Spleen (tissue), 11 donors: Measurements from ENCODE around the gene ICOSLG. TPM values are rescaled to one million over a fixed set of nuclear protein-coding genes. Genes with fewer than 3 reads are reported as not detected.
"Not testable (repeated sequence)": the region's sequence is repeated elsewhere in the genome, so short reads cannot be mapped to it uniquely, and the experiment has no call there.

Experiments
- DNase-seq: peaks from one replicate; pipeline ENCODE4 v3.0.0-alpha.2; 2020
- H3K27ac ChIP-seq, 8 donors: fragments of 200-600 bp; sonication (generic) in 7 of 8; 1 replicate in 4 of 8; 2 replicates in 4 of 8; pipeline versions ENCODE4 v1.5.0 to v1.8.0; 2016 to 2021; ENCODE audit warnings: inconsistent platforms in 4 of 8, mild to moderate bottlenecking in 4 of 8, moderate library complexity in 1 of 8
- H3K27me3 ChIP-seq, 7 donors: fragments of 200-600 bp; sonication (generic) in 6 of 7; replicated peaks in 1 of 7; 1 replicate in 4 of 7; 2 replicates in 3 of 7; pipeline versions ENCODE4 v1.5.0 to v1.8.0; 2016 to 2021; ENCODE audit warnings: inconsistent platforms in 3 of 7, mild to moderate bottlenecking in 1 of 7
- H3K36me3 ChIP-seq, 6 donors: fragments of 200-600 bp; sonication (generic) in 5 of 6; 1 replicate in 4 of 6; 2 replicates in 2 of 6; pipeline versions ENCODE4 v1.5.0 to v1.8.0; 2016 to 2021; ENCODE audit warnings: inconsistent platforms in 2 of 6
- H3K4me1 ChIP-seq, 6 donors: fragments of 200-600 bp; sonication (generic) in 5 of 6; 1 replicate in 3 of 6; 2 replicates in 3 of 6; pipeline versions ENCODE4 v1.5.0 to v1.8.0; 2016 to 2021; ENCODE audit warnings: inconsistent platforms in 3 of 6
- H3K4me3 ChIP-seq, 8 donors: fragments of 200-600 bp; sonication (generic) in 7 of 8; 1 replicate in 4 of 8; 2 replicates in 4 of 8; pipeline versions ENCODE4 v1.5.0 to v1.8.0; 2016 to 2021; ENCODE audit warnings: inconsistent platforms in 4 of 8, mild to moderate bottlenecking in 4 of 8, moderate library complexity in 2 of 8
- H3K9me3 ChIP-seq, 8 donors: fragments of 200-600 bp; sonication (generic) in 7 of 8; 1 replicate in 4 of 8; 2 replicates in 4 of 8; pipeline versions ENCODE4 v1.5.0 to v1.8.0; 2016 to 2021; ENCODE audit warnings: inconsistent platforms in 4 of 8
- CTCF ChIP-seq, 11 experiments: fragments of 200-600 bp in 7 of 11; fragments of 450-650 bp in 4 of 11; sonication (generic) in 4 of 11; IDR thresholded peaks in 8 of 11; conservative IDR thresholded peaks in 3 of 11; 1 replicate in 7 of 11; 2 replicates in 4 of 11; pipeline versions ENCODE4 v1.4.0 to v1.8.0; 2016 to 2021; ENCODE audit warnings: antibody characterized with exemption in 11 of 11, inconsistent platforms in 4 of 11, mild to moderate bottlenecking in 1 of 11
- POLR2A ChIP-seq, 3 donors: fragments of 450-650 bp; IDR thresholded peaks; one replicate each; pipeline ENCODE4 v1.5.1; 2017; ENCODE audit warnings: antibody characterized with exemption in 3 of 3, mild to moderate bottlenecking in 1 of 3
- POLR2AphosphoS5 ChIP-seq, 3 donors: sonication (generic); formaldehyde crosslinking; IDR thresholded peaks; one replicate each; pipeline ENCODE4 v1.5.1; 2017; ENCODE audit warnings: antibody characterized with exemption in 3 of 3
- WGBS, 5 donors: extraction: QIAGEN DNeasy Blood & Tissue Kit in 3 of 5; methylation state at CpG; one replicate each; pipeline versions ENCODE4 v1.1.5 to v1.1.7; 2013 to 2018; 5-methylcytosine and 5-hydroxymethylcytosine counted together
- intact Hi-C: fragments of 100-400 bp; cut with DNase I; formaldehyde crosslinking; loops from one replicate; pipeline ENCODE4 v1.15.0; 2023; ENCODE audit warnings: low total_unique reads
- polyA plus RNA-seq, 3 donors: library from polyadenylated mRNA; stranded (reverse); fragments of 200-250 nt; gene quantifications; one replicate each; pipeline ENCODE4 v1.2.1, GENCODE V29; 2013
- total RNA-seq, 7 donors: library from RNA; depleted of rRNA in 3 of 7; stranded (reverse); fragments of >200 nt in 3 of 7; fragmentation: NEBNext Ultra II Directional in 4 of 7; extraction: Animal tissue kit (Norgen Biotek cat#: 25700) in 4 of 7; gene quantifications; one replicate each; pipeline versions ENCODE4 v1.1.0 to v1.2.1, GENCODE V29; 2016 to 2021
- donor health status: healthy with polysubstance abuse.
- donor health status: DM: no; HTN: no; CAD: no; lungs with moderate emphysema.
- donor health status: DM: no; HTN: no; CAD: no.
- donor health status: Bipolar disorder and iron deficiency.
- donor health status: healthy.
- donor health status: DM: no; HTN: no; CAD: no.
- donor health status: DM: yes; HTN: yes; CAD: no.

Gene ICOSLG
- total and polyA plus RNA-seq, 10 donors, result 1.9 to 17.5 (median 6.7) TPM

GRCh38 chr21:44253832-44254710 is 13.3 kb upstream of the ICOSLG start:
- no peak overlapping the region for H3K27ac ChIP-seq
- H3K27me3 ChIP-seq, result peaks cover 0 to 20% (median 3%) of the 10 kb centered on the region in 7 donors
- intact Hi-C loops, result no loop called here
- TF ChIP-seq POLR2A (IDR thresholded peaks at IDR 0.05) (no peak), POLR2AphosphoS5 (IDR thresholded peaks at IDR 0.05) (no peak), CTCF (IDR thresholded peaks at IDR 0.05 in 8 of 11, conservative IDR thresholded peaks at IDR 0.05 in 3 of 11) (no peak)
- H3K36me3 ChIP-seq, result no peaks in the 10 kb centered on the region
- peak; percentile 68 for DNase-seq
- no peaks in the 10 kb centered on the region for H3K9me3 ChIP-seq
- H3K4me3 ChIP-seq, result no peak overlapping the region
- WGBS, 5 donors, result 53 to 56% (median 55%) methylated on average over 27 to 29 of the region's 29 CpGs
- H3K4me1 ChIP-seq, result peaks cover 0 to 8% (median 3%) of the 10 kb centered on the region in 6 donors

GRCh38 chr21:44249204-44250037 is 8.7 kb upstream of the ICOSLG start:
- H3K4me3 ChIP-seq, H3K36me3 ChIP-seq, H3K27ac ChIP-seq, H3K4me1 ChIP-seq, H3K27me3 ChIP-seq, DNase-seq, H3K9me3 ChIP-seq, intact Hi-C loops: not testable (repeated sequence)
- WGBS, 5 donors, result no CpG with 5 or more reads among the region's 33 CpGs

- H3K36me3 ChIP-seq, intact Hi-C loops: not testable (repeated sequence)
- no CpG with 5 or more reads among the region's 17 CpGs for WGBS, 5 donors
Observed at GRCh38 chr21:44247904-44248303, 7.2 kb upstream of the ICOSLG start.

GRCh38 chr21:44243980-44244379 is 3.2 kb upstream of the ICOSLG start:
- H3K9me3 ChIP-seq, intact Hi-C loops, H3K4me3 ChIP-seq, H3K4me1 ChIP-seq, H3K27me3 ChIP-seq, DNase-seq, H3K36me3 ChIP-seq, H3K27ac ChIP-seq: not testable (repeated sequence)
- WGBS, 5 donors, result no CpG with 5 or more reads among the region's 15 CpGs

More at GRCh38 chr21:44247904-44248303, 7.2 kb upstream of the ICOSLG start:
- H3K9me3 ChIP-seq, H3K4me1 ChIP-seq, H3K27ac ChIP-seq, H3K27me3 ChIP-seq, DNase-seq, H3K4me3 ChIP-seq: not testable (repeated sequence)

- intact Hi-C loops, H3K9me3 ChIP-seq, H3K27ac ChIP-seq, DNase-seq, H3K4me3 ChIP-seq, H3K36me3 ChIP-seq, H3K4me1 ChIP-seq, H3K27me3 ChIP-seq: not testable (repeated sequence)
- WGBS, 5 donors, result no CpG with 5 or more reads among the region's 27 CpGs
Observed at GRCh38 chr21:44241281-44241680, 538 bp upstream of the ICOSLG start.

- H3K9me3 ChIP-seq, intact Hi-C loops, H3K4me3 ChIP-seq, DNase-seq, H3K36me3 ChIP-seq, H3K27ac ChIP-seq, H3K4me1 ChIP-seq, H3K27me3 ChIP-seq: not testable (repeated sequence)
- no CpG with 5 or more reads among the region's 46 CpGs for WGBS, 5 donors
Observed at GRCh38 chr21:44240353-44240752, 390 bp downstream of the ICOSLG start.

- H3K27ac ChIP-seq, H3K4me3 ChIP-seq, H3K9me3 ChIP-seq, intact Hi-C loops, H3K27me3 ChIP-seq, H3K4me1 ChIP-seq, H3K36me3 ChIP-seq: not testable (repeated sequence)
- DNase-seq, result peak; percentile 23
- 90 to 93% (median 90%) methylated on average over 4 to 8 of the region's 22 CpGs; no CpG with 5 or more reads in 2 of the 5 donors for WGBS, 5 donors
Observed at GRCh38 chr21:44229561-44229960, 11.2 kb downstream of the ICOSLG start.

- H3K27ac ChIP-seq, intact Hi-C loops, H3K36me3 ChIP-seq, H3K4me1 ChIP-seq, H3K4me3 ChIP-seq, H3K27me3 ChIP-seq, DNase-seq, H3K9me3 ChIP-seq: not testable (repeated sequence)
- no CpG with 5 or more reads among the region's 13 CpGs for WGBS, 5 donors
Observed at GRCh38 chr21:44228109-44228508, 12.6 kb downstream of the ICOSLG start.

- intact Hi-C loops, H3K27ac ChIP-seq, H3K4me3 ChIP-seq, H3K9me3 ChIP-seq, H3K36me3 ChIP-seq, H3K4me1 ChIP-seq, H3K27me3 ChIP-seq: not testable (repeated sequence)
- peak; percentile 25 for DNase-seq
- WGBS, 5 donors, result 90 to 100% methylated on average over 2 to 3 of the region's 9 CpGs; no CpG with 5 or more reads in 3 of the 5 donors
Observed at GRCh38 chr21:44227614-44228013, 13.1 kb downstream of the ICOSLG start.
